Sigmoid colon (tissue), 4 donors: ENCODE measurements around the gene PDCL2.

Source experiments
- EP300 ChIP-seq, 4 donors: sonication (generic); formaldehyde crosslinking; IDR thresholded peaks; one replicate each; pipeline ENCODE4 v1.6.1; 2017; ENCODE audit warnings: antibody characterized with exemption in 4 of 4
- POLR2A ChIP-seq, 2 donors: fragments of 450-650 bp; IDR thresholded peaks; one replicate each; pipeline ENCODE4 v1.6.1; 2016; ENCODE audit warnings: antibody characterized with exemption in 2 of 2, mild to moderate bottlenecking in 2 of 2, moderate library complexity in 2 of 2
- POLR2AphosphoS5 ChIP-seq, 4 donors: sonication (generic); formaldehyde crosslinking; IDR thresholded peaks; one replicate each; pipeline ENCODE4 v1.6.1; 2017; ENCODE audit warnings: antibody characterized with exemption in 4 of 4
- TF ChIP-seq, protein P1 (sequence below), 4 experiments: fragments of 450-650 bp in 3 of 4; fragments of 200-600 bp in 1 of 4; IDR thresholded peaks; one replicate each; pipeline ENCODE4 v1.5.1; 2016 to 2019; ENCODE audit warnings: antibody characterized with exemption in 4 of 4, mild to moderate bottlenecking in 3 of 4, moderate library complexity in 2 of 4

DNA sequence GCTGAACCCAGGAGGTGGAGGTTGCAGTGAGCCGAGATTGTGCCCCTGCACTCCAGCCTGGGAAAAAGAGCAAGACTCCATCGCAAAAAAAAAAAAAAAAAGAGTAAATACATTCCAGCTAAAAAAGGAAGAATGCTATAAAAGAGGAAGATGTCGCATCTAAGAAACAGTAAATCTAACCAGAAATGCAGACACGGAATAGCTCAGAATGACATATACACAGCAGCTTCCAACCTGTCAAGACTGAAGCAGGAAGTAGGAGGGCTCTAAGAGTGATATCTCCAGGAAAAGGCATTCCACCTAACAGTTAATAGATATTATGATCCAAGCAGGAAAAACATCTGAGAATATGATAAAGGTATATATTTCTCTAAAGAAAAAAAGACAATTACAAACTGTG is 61.4 kb downstream of the PDCL2 start:
- TF ChIP-seq, protein P1, sequence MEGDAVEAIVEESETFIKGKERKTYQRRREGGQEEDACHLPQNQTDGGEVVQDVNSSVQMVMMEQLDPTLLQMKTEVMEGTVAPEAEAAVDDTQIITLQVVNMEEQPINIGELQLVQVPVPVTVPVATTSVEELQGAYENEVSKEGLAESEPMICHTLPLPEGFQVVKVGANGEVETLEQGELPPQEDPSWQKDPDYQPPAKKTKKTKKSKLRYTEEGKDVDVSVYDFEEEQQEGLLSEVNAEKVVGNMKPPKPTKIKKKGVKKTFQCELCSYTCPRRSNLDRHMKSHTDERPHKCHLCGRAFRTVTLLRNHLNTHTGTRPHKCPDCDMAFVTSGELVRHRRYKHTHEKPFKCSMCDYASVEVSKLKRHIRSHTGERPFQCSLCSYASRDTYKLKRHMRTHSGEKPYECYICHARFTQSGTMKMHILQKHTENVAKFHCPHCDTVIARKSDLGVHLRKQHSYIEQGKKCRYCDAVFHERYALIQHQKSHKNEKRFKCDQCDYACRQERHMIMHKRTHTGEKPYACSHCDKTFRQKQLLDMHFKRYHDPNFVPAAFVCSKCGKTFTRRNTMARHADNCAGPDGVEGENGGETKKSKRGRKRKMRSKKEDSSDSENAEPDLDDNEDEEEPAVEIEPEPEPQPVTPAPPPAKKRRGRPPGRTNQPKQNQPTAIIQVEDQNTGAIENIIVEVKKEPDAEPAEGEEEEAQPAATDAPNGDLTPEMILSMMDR (IDR thresholded peaks at IDR 0.05), result no peak
- TF ChIP-seq POLR2AphosphoS5 (IDR thresholded peaks at IDR 0.05) (no peak), POLR2A (IDR thresholded peaks at IDR 0.05) (no peak), EP300 (IDR thresholded peaks at IDR 0.05) (no peak)
